CD4-positive, CD25-positive, alpha-beta regulatory T cell (primary cell): Measurements from ENCODE around the gene IER2. TPM values are rescaled to one million over a fixed set of nuclear protein-coding genes. Genes with fewer than 3 reads are reported as not detected.
"Not testable (repeated sequence)": the region's sequence is repeated elsewhere in the genome, so short reads cannot be mapped to it uniquely, and the experiment has no call there.

Experiments
- ATAC-seq, 2 donors: fragments of 150-1000 bp; cut with Tn5 transposase; one replicate each; pipeline ENCODE4 v1.10.0; 2021; ENCODE audit warnings: low read depth in 2 of 2, moderate number of reproducible peaks in 2 of 2, moderate library complexity in 1 of 2
- DNase-seq, 3 donors: peaks; one replicate each; pipeline versions ENCODE4 v3.0.0 to v3.0.0-alpha.2; 2012 to 2022; ENCODE audit warnings: mixed read lengths in 1 of 3
- H3K27ac ChIP-seq: one replicate; pipeline ENCODE4 v1.7.0; 2013; ENCODE audit warnings: mild to moderate bottlenecking, low read length; ENCODE audit not compliant: insufficient read depth, poor library complexity, severe bottlenecking
- H3K27me3 ChIP-seq: one replicate; pipeline ENCODE4 v1.7.0; 2013; ENCODE audit warnings: low read length; ENCODE audit not compliant: control insufficient read depth, insufficient read depth
- H3K36me3 ChIP-seq: one replicate; pipeline ENCODE4 v1.7.0; 2013; ENCODE audit warnings: mild to moderate bottlenecking, low read length, moderate library complexity; ENCODE audit not compliant: control insufficient read depth, insufficient read depth
- H3K4me1 ChIP-seq: 2 replicates; pipeline ENCODE4 v1.7.0; 2013; ENCODE audit warnings: mild to moderate bottlenecking, low read length; ENCODE audit not compliant: insufficient read depth, control insufficient read depth, poor library complexity, severe bottlenecking
- H3K4me3 ChIP-seq: one replicate; pipeline ENCODE4 v1.7.0; 2013; ENCODE audit warnings: low read depth, mild to moderate bottlenecking, low read length, moderate library complexity
- H3K9me3 ChIP-seq, 2 experiments: 1 replicate in 1 of 2; 2 replicates in 1 of 2; pipeline ENCODE4 v1.7.0; 2013; ENCODE audit warnings: low read length in 2 of 2, mild to moderate bottlenecking in 1 of 2, moderate library complexity in 1 of 2; ENCODE audit not compliant: control insufficient read depth in 2 of 2
- H3K27ac Mint-ChIP-seq, 3 donors: one replicate each; pipeline ENCODE4 v1.8.0; 2020 to 2022; ENCODE audit warnings: mild to moderate bottlenecking in 3 of 3, mixed read lengths in 3 of 3, moderate library complexity in 2 of 3
- H3K27me3 Mint-ChIP-seq: one replicate; pipeline ENCODE4 v1.8.0; 2022; ENCODE audit warnings: mild to moderate bottlenecking, mixed read lengths
- H3K36me3 Mint-ChIP-seq: one replicate; pipeline ENCODE4 v1.8.0; 2020; ENCODE audit warnings: mixed read lengths
- H3K4me1 Mint-ChIP-seq, 4 donors: one replicate each; pipeline ENCODE4 v1.8.0; 2020 to 2022; ENCODE audit warnings: mixed read lengths in 4 of 4, mild to moderate bottlenecking in 1 of 4
- H3K4me3 Mint-ChIP-seq, 4 donors: one replicate each; pipeline ENCODE4 v1.8.0; 2020 to 2022; ENCODE audit warnings: mild to moderate bottlenecking in 4 of 4, mixed read lengths in 4 of 4, moderate library complexity in 3 of 4
- H3K9me3 Mint-ChIP-seq, 7 donors: one replicate each; pipeline ENCODE4 v1.8.0; 2020 to 2022; ENCODE audit warnings: mixed read lengths in 7 of 7, mild to moderate bottlenecking in 3 of 7, moderate library complexity in 2 of 7
- polyA plus RNA-seq, 4 donors: library from polyadenylated mRNA; unstranded; fragments of 300-500 nt; fragmentation: Illumina TruSeq; gene quantifications; one replicate each; pipeline ENCODE4 v1.2.3, GENCODE V29; 2021
- total RNA-seq: library from RNA; stranded (reverse); gene quantifications from one replicate; pipeline ENCODE4 v1.2.3, GENCODE V29; 2022

The IER2 gene
- total and polyA plus RNA-seq, 5 donors from 2014 or later = 144 to 478 (median 215) TPM

- Mint-ChIP-seq H3K9me3 (no peaks in the 10 kb centered on the region), H3K4me3 (peak overlapping the region in 1 of 4 donors; percentile 38), H3K27me3 (no peaks in the 10 kb centered on the region), H3K4me1 (peaks cover 0 to 51% (median 17%) of the 10 kb centered on the region in 4 donors), H3K36me3 (no peaks in the 10 kb centered on the region), H3K27ac (no peak overlapping the region)
- Histone ChIP-seq H3K4me3 (no peak overlapping the region), H3K4me1 (peaks cover 33% of the 10 kb centered on the region), H3K27me3 (no peaks in the 10 kb centered on the region), H3K9me3 (no peaks in the 10 kb centered on the region), H3K27ac (no peak overlapping the region), H3K36me3 (no peaks in the 10 kb centered on the region)
- no peak for ATAC-seq
- DNase-seq = peak in 1 of 3 donors; percentile 32
Observed at GRCh38 chr19:13190781-13191540, 40.8 kb downstream of the IER2 start.

DNA sequence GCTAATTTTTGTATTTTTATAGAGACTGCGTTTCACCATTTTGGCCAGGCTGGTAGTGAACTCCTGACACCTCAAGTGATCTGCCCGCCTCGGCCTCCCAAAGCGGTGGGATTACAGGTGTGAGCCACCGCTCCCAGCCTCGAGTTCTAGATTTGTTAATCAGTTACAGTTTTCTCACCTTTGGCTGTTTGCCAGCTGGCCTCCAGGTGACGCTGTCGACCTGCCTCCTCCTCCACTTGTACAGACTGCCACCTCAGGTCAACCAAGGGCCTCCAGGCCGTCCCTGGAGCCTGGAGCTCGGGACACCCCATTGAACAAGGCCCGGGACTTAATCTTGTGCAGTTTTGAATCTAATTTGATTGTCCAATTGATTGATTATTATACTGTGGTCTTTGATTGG, 45.5 kb downstream of the IER2 start:
- H3K4me1 Mint-ChIP-seq = peaks cover 0 to 33% (median 14%) of the 10 kb centered on the region in 4 donors
- Histone ChIP-seq H3K27me3 (no peaks in the 10 kb centered on the region), H3K4me1 (peaks cover 24% of the 10 kb centered on the region), H3K27ac (no peak overlapping the region), H3K9me3 (no peaks in the 10 kb centered on the region), H3K36me3 (no peaks in the 10 kb centered on the region), H3K4me3 (no peak overlapping the region)
- no peaks in the 10 kb centered on the region for H3K9me3 Mint-ChIP-seq
- peak overlapping the region in 2 of 3 donors; percentile 27 to 31 for H3K27ac Mint-ChIP-seq
- peak overlapping the region in 3 of 4 donors; percentile 31 to 39 (median 34) for H3K4me3 Mint-ChIP-seq
- DNase-seq (peak; percentile 44 to 73 (median 57)), ATAC-seq (peak; percentile 60 to 75)
- no peaks in the 10 kb centered on the region for H3K36me3 Mint-ChIP-seq
- no peaks in the 10 kb centered on the region for H3K27me3 Mint-ChIP-seq

DNA sequence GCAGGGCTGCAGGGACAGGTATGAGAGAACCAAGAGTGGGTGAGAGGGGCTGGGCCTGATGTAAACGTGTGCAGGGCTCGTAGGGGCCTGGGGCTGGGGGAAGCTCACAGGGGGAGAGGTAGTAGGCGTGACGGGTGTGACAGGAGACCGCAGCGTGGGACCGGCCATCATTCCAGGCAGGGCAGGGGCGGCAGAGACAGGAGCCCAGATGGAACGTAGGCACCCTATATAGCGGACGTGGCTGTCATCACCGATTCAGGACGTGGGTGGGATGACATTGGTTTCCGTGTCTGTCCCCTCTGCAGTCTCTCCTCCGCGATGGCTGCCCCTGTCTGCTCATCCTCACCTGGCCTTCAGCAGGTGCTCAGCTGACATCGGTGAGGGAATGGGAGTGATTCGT, 48.4 kb downstream of the IER2 start:
- Mint-ChIP-seq H3K4me1 (peaks cover 0 to 22% (median 14%) of the 10 kb centered on the region in 4 donors), H3K36me3 (no peaks in the 10 kb centered on the region), H3K27me3 (no peaks in the 10 kb centered on the region), H3K4me3 (peak overlapping the region in 1 of 4 donors; percentile 19), H3K27ac (no peak overlapping the region), H3K9me3 (no peaks in the 10 kb centered on the region)
- peaks cover 20% of the 10 kb centered on the region for H3K4me1 ChIP-seq
- H3K27ac ChIP-seq = no peak overlapping the region
- ATAC-seq (no peak), DNase-seq (no peak)
- H3K4me3 ChIP-seq = no peak overlapping the region
- no peaks in the 10 kb centered on the region for H3K9me3 ChIP-seq
- H3K27me3 ChIP-seq = no peaks in the 10 kb centered on the region
- H3K36me3 ChIP-seq = no peaks in the 10 kb centered on the region

DNA sequence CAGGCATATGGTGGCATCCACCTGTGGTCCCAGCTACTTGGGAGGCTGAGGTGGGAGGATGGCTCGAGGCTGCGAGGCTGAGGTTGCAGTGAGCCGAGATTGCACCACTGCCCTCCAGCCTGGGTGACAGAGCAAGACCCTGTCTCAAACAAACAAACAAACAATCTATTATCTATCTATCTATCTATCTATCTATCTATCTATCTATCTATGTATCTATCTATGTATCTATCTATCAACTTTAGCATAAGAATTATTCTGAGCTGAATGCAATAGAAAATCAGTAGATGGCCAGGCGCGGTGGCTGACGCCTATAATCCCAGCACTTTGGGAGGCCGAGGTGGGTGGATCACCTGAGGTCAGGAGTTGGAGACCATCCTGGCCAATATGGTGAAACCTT, 51.9 kb downstream of the IER2 start:
- DNase-seq, H3K9me3 ChIP-seq, H3K36me3 ChIP-seq, H3K27me3 Mint-ChIP-seq, H3K4me3 Mint-ChIP-seq, ATAC-seq, H3K4me1 ChIP-seq, H3K27ac ChIP-seq, H3K4me3 ChIP-seq, H3K9me3 Mint-ChIP-seq, H3K4me1 Mint-ChIP-seq, H3K36me3 Mint-ChIP-seq, H3K27me3 ChIP-seq: not testable (repeated sequence)
- H3K27ac Mint-ChIP-seq = peak overlapping the region in 1 of 3 donors; percentile 43

Other genes with a start within 250 kb of the IER2 start
- 0.54 TPM for gene SYCE2, start 231.1 kb upstream of the IER2 start, total RNA-seq
- under 1 TPM in 1 of 4 donors, not detected in 3; 0.14 TPM for gene SYCE2, start 231.1 kb upstream of the IER2 start, polyA plus RNA-seq
- gene FARSA, start 216.7 kb upstream of the IER2 start, total RNA-seq = 28.9 TPM
- 10 to 100 TPM; 52.2 to 74.0 (median 62.6) TPM for gene FARSA, start 216.7 kb upstream of the IER2 start, polyA plus RNA-seq
- 484 TPM for gene CALR, start 211.8 kb upstream of the IER2 start, total RNA-seq
- 100 to 1,000 TPM; 113 to 172 (median 149) TPM for gene CALR, start 211.8 kb upstream of the IER2 start, polyA plus RNA-seq
- gene RAD23A, start 204.5 kb upstream of the IER2 start, total RNA-seq = 80.9 TPM
- gene RAD23A, start 204.5 kb upstream of the IER2 start, polyA plus RNA-seq = 10 to 100 TPM; 73.8 to 85.0 (median 78.1) TPM
- 7.4 TPM for gene GADD45GIP1, start 193.2 kb upstream of the IER2 start, total RNA-seq
- 10 to 100 TPM; 57.2 to 71.9 (median 66.6) TPM for gene GADD45GIP1, start 193.2 kb upstream of the IER2 start, polyA plus RNA-seq
- not detected for gene DAND5, start 180.8 kb upstream of the IER2 start, total RNA-seq
- not detected for gene DAND5, start 180.8 kb upstream of the IER2 start, polyA plus RNA-seq
- 1.2 TPM for gene NFIX, start 154.9 kb upstream of the IER2 start, total RNA-seq
- under 1 TPM in 1 of 4 donors, not detected in 3; 0.15 TPM for gene NFIX, start 154.9 kb upstream of the IER2 start, polyA plus RNA-seq
- gene LYL1, start 47.6 kb upstream of the IER2 start, total RNA-seq = 8.7 TPM
- gene LYL1, start 47.6 kb upstream of the IER2 start, polyA plus RNA-seq = 10 to 100 TPM in 1 of 4 donors, 1 to 10 TPM in 3; 6.5 to 14.2 (median 7.5) TPM
- gene TRMT1, start 33.7 kb upstream of the IER2 start, total RNA-seq = 57.6 TPM
- gene TRMT1, start 33.7 kb upstream of the IER2 start, polyA plus RNA-seq = 10 to 100 TPM; 16.0 to 22.3 (median 19.9) TPM
- gene NACC1, start 32.1 kb upstream of the IER2 start, total RNA-seq = 25.4 TPM
- gene NACC1, start 32.1 kb upstream of the IER2 start, polyA plus RNA-seq = 1 to 10 TPM in 2 of 4 donors, under 1 TPM in 2; 0.71 to 2.5 (median 1.2) TPM
- gene STX10, start within 50 bp of the IER2 start, total RNA-seq = 56.5 TPM
- 10 to 100 TPM; 52.4 to 68.2 (median 58.9) TPM for gene STX10, start within 50 bp of the IER2 start, polyA plus RNA-seq